Islet of Langerhans (tissue), 1 donor: ENCODE measurements around the gene RAB15.
A peak's percentile ranks its signal among the peaks of the same experiment; 100 is the strongest.

Experiments used
- FAIRE-seq: peaks from one replicate; lab custom pipeline; 2011; peaks lifted over from hg19 to GRCh38; lab: Jason Lieb, UNC

The RAB15 gene

DNA sequence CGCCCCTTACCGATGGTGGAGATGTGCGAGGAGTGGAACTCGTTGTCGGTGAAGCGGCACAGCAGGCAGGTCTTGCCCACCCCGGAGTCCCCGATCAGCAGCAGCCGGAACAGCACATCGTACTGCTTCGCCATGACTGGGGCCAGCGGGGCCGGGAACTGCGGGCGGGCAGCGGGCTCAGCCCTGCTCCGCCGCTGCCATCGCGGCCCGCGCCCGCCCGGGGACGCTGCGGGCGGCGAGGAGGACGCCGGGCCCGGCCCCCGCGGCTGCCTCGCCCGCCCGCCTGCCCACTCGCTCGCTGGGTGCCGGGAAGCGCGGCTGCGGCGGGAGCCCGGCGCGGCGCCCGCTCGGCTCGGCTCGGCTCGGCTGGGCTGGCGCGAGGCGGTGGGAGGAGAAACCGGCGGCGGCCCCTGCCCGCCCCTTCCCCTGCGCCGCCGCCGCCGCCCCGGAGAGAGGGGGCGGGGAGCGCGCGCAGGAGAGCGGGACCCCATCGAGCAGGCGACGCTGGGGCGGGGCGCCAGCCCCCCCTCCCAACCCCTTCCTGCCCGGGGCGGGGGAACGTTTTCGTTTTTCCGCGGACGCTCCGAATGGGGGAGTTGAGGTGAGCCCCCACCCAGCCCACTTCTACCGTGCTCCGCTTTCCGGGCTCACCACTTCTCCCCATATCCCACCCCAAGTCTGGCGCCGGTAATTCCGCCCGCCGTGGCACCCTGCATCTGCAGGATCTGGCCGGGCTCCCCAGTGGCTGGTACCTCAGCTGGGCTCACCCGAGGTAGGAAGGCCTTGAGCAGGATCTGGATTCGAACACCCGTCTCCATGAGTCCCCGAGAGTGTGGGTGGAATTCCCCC, at the start of gene RAB15:
RAB15 (minus strand) TSS at position 394 of the 849 bp plus-strand sequence; CDS start at position 134, 260 bp downstream.
- FAIRE-seq, result no peak

DNA sequence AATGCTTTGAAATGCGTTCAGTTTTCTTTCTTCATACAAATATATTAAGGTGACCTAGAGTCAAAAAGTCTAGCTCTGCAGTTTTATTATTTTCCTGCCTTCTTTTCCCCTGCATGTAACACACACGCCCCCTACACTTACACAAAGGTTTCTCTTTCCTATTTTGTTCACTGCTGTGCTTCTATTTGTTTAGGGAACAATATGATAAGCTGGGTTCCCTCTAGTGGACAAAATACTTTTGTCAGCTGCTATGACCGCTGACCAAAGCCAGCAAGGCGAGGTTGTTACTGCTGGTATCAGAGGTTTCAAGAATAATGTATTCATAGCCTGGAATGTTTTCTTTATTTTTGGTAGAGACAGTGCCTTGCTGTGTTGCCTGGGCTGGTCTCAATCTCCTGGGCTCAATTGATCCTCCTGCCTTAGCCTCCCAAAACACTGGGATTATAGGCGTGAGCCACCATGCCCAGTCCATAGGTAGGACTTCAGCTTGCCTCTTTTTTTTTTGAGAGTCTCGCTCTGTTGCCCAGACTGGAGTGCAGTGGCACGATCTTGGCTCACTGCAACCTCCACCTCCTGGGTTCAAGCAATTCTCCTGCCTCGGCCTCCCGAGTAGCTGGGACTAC, 47.9 kb upstream of the RAB15 start:
- peak; percentile 99 for FAIRE-seq

DNA sequence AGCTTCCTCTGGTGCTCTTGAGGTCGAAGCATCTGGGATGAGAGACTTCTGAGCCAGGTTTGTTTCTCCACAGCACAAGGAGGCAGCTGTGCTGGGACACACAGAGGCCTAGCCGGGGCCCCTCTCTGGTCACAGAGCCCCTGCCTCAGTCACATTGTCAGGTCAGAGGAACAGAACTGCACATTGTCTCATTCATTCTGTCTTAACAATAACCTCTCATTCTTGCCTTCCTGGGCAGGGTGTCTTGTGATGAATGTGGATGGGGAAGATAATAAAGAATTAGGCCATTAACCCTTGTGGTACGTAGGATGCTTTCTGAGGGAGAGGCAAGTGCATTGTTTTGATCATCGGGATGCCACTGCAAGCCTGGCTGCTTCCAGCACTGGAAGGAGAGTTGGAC, 44.3 kb upstream of the RAB15 start:
- no peak for FAIRE-seq

DNA sequence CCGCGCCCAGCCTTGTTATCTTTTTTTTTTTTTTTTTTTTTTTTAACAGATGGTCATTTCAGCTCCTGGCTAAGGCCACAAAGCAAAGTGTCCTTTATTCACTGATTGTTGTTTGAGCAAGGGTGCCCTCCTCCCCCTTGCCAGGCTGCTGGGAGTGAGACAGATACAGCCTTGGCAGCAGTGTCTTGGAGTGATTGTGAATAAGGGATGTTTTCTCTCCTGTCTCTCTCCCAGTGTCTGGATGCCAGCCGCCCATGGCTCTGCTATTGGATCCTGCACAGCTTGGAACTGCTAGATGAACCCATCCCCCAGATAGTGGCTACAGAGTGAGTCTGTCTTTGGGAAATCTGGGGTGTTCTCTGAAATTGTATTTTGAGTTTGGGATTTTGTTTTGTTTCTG, 43.3 kb upstream of the RAB15 start:
- FAIRE-seq, result peak; percentile 83

DNA sequence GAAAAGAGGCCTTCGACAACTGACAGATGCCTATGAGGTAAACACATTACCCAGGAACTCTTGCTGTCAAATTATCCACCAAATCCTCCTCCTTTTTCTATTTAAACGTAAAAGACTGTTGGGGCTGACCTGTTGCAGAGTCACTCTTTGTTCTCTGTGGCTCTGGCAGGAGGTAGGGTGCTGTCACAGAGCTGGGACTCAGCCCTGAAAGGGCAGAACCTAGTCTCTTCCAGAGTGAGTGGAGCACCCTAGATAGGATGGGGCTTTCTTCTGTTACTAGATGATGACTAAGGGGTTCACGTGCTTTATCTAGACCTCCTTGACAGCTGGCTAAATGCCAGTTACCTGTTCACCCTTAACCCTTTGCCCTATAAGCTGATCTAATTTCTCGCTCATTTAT, 40.2 kb upstream of the RAB15 start:
- no peak for FAIRE-seq

DNA sequence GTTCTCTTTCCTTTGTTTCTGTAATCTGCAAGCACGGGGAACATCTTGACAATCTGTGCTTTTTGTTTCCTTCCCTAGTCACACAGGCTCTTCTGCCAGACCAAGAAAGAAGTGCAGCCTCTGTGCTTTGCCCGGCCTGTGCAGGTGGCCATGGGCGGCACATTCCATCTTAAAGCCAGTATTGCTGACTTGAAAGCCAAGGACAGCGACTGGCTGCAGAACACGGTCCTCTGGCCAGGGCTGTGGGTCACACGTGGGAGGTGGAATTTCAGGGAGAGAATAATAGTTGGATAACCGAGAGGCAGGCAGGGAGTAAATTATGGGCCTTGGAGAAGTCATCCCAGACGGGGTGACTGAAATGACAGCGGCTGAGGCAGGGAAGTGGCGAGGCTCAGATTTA, 39.4 kb upstream of the RAB15 start:
- no peak for FAIRE-seq

DNA sequence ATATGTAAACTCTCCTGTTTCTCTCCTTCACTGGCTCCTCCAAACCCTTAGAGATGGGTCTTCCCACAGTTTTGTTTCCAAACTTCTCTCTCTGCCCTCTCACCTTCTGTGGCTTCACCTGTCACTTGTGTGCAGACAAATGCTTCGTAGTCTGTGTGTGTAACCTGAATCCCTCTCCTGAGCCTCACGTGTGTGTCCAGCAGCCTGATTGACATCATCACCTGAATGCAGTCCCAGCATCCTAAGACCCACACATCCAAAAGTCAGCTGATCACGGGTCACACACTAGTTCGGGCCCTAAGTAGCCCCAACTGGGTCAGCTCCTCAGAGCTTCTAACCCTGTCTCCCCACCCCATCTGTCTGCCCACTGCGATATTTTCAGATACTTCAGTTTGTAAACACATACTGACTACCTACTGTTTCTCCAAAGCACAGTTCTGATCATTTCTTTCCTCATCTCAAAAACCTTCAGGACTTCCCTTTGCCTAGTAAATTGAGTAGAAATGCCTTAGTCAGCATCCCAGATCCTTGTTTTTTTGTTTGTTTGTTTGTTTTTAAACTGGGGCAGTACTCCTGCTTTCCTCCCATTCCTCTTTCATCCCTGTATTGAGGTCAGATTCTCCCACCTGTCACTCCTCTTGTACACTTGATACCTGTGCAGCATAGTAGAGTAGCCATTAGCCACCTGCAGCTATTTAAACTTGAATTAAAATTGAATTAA, 38.2 kb upstream of the RAB15 start:
- no peak for FAIRE-seq

DNA sequence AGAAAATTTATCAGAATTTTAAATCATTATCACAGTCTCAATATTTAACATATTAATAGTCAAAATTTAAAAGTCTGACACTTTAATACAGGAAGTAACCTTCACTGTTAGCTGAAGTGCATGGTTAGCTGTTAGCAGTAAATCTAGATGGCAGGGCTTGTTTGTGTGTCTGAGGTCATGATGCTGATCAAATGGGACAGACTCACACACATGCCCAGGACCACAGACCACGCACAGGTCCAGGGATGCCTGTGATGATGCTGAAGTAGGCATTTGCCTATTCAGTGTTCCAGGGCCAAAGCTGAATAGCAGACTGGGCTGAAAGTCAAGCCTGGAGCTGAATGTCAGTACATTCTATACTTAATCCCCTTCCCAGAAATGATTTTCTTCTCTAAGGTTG, 35.1 kb upstream of the RAB15 start:
- no peak for FAIRE-seq

DNA sequence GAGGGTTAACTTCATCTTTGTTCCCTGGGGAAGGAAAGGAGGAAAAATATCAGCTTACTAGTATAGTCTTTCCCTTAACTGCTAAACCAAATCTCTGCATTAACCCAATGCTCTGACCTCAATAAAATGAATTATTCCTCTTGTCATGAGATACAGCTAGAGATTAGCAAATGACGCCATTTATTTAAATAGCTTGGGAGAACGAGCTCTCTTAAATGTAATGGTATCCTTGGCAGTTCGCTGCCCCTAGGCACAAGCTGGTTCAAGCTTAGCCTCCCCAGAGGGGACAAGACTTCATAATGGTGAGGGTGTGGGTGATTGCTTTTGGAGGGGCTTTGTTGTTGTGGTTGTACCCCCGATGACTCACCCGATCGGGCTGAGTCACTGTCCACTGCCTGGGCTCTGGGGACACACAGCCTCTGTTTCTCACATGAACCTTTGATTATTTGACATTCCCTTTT, 34.2 kb upstream of the RAB15 start:
- FAIRE-seq, result no peak

DNA sequence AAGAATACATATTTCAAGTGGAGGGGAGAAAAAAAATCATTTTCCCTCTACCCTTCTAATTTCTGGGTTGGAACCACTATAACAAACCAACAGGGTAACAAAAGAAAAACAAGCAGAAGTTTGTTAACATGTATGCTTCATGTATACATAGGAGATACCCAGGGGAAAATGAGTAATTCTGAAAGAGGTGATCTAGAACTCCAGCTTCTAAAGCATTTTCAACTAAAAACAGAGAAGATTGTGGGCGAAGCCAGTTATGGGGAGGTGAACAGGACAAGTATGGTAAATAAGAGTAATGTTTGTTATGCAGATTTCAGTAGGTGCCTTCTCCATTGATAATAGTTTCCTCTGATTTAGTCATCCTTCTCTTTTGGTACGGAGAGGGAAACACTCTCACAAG, 31.3 kb upstream of the RAB15 start:
- no peak for FAIRE-seq

DNA sequence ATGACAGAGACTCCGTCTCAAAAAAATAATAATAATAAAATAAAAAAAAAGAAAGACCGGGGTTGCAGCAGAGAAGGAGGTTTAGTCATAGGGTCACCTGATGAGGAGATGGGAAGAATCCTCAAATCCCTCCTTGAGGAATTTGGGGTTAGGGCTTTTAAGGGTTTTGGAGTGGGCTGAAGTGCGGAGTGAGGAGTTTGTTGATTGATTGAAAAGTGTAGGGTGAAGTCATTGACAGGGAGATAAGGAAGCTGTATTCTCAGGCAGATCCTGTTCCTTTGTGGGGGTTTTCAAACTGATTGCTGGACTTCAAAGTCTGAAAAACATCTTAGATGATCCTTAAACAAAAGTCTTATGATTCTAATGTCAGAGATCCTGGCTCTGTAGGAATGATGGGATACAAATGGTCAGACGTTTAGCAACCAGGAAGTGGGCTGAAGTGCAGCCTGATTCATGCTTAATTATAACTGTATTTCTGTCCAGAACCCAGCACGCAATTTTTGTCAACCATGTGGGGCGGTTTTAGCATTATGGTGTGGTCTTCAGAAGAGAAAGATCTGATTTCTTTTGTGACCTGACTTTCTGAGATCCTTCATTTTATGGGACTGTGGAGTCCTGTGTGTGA, 30.6 kb upstream of the RAB15 start:
- FAIRE-seq, result no peak

DNA sequence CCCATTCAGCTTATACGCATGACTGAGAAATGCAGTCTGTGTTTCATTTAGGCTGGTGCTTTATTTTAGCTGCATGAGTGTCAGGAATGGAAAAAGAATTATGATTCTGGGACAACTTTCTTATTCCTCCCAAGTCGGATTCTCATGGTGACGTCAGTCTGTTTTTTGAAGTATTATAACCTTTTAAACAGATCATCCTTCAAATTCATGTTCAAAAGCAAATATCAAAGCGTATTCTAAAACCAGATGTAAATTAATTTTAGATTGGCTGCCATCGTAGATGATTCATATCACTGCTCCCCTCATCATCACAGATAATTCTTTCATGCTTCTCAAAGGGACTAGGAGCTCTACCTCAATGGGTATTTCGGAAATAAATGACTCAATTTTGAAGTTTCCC, 29.6 kb upstream of the RAB15 start:
- no peak for FAIRE-seq

DNA sequence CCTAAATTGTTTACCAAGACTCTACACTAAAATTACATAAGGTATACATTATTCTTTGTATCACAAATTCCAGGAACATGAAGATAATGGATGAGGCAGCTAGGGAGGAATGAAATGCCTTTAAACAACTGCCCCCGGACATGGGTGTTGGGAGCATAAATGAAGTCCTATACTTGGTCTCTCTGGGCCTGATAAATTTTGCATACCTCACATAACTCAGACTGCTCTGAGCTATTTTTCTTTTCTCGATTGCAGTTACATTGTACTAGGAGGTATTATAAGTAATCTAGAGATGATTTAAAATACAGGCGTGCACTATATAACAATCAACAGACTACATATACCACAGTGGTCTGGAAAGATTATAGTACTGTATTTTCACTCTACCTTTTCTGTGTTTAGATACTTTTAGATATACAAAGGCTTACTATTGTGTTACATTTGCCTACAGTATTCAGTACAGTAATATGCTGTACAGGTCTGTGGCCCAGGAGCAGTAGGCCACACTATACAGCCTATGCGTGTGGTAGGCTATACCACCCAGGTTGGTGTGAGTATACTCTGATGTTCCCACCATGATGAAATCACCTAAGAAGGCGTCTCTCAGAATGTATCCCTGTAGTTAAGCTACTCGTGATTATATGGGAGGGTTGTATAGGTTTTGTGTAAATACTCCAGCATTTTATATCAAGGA, 28.9 kb upstream of the RAB15 start:
- FAIRE-seq, result no peak

DNA sequence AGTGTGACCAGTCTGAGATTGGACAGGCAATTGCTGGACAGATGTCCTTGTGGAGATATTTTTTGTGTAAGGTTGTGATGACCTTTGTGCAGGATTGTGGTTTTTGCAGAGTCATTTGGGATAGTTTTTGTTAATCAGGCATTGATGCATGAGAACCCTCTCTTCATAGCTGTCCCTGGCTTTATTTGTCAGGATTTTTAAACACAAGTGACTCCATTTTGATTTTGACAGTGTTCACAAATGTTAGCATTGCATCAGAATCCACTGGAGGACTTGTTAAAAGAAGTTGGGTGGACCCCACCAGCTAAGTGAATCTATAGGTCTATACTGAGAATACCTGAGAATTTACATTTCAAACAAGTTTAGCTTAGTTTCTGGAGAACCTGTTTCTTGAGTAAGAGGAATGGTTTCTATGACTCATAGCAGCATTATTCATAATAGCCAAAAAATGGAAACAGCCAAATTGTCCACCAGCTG, 26.4 kb upstream of the RAB15 start:
- no peak for FAIRE-seq

DNA sequence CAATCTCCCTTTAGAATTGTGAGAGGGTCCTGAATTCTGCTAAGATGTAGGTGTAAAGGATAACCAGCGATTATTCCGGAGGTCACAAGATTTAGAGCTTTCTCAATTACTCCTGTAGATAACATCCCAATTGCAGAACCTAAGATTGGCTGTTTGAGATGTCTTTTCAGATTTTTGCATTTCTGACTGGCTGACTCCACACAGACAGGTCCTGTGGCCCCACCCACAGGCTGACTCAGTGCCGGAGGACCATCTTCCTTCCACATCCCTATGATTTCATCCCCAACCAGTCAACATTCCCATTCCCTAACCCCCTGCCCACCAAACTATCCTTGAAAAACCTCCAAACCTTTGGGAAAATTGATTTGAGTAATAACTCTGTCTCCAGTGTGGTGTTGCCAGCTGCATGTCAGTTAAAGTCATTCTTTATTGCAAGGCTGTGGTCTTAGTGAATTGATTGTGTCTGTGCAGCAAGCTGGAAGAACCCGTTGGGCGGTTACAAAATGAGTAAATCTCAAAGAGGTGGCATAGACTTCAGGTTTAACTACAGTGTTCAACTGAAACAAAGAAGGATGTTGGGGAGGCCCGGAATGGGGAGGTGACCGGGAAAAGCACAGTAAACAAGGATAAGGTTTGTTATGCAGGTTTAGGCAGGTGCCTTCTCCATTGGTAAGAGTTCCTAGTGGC, 25.1 kb upstream of the RAB15 start:
- no peak for FAIRE-seq

DNA sequence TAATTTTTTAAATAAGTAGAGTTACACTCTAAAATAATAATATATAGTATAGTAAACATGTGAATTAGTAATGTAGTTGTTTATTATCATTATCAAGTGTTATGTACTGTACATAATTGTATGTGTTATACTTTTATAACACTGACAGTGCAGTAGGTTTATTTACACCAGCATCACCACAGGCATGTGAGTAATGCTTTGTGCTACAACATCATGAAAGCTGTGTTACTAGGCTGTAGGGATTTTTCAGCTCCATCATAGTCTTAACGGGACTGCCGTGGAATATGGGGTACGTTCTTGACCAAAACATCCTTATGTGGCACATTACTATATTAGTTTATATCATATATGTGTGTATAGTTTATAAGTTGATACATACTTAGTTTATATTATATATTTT, 23.2 kb upstream of the RAB15 start:
- FAIRE-seq, result no peak

DNA sequence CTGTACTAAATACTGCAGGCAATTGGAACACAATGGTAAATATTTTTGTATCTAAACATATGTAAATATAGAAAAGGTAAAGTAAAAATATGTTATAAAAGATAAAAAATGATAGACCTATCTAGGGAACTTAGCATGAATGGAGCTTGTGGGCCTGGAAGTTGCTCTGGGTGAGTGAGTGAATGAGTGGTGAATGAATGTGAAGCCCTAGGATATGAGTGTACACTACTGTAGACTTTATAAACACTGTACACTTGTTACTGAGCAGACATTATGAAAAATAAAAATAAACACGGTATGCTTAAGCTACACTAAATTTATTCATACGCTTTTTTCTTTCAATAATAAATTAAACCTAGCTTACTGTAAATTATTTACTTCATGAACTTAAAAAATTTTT, 22.4 kb upstream of the RAB15 start:
- no peak for FAIRE-seq

DNA sequence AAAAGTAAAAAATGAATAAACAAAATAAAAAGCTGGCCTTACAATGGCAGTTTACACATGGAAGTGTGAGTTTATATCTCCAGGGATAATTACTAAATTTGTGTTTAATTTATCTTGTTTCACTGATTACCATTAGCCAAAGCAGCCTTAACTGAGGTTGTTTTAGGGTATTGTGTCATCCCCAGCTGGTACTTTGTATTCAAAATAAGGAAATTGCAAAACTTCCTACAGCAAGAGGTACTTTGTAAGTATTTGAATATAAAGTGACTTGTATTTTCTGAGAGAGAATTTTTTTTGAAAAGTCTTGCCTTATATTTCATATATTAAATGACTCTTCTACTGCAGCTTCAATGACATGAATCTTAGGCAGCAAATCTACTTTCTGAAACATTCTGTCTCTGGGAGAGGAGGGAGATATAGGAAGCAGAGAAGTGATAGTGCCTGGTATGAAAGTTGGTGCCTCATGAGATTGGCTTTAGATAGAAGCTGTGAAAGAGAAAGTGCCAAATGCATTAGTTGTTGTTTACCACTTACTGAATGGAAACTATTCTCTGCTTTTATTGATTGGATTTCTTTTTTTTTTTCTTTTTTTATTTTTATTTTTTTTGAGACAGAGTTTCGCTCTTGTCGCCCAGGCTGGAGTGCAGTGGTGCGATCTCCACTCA, 21.3 kb upstream of the RAB15 start:
- FAIRE-seq, result no peak

DNA sequence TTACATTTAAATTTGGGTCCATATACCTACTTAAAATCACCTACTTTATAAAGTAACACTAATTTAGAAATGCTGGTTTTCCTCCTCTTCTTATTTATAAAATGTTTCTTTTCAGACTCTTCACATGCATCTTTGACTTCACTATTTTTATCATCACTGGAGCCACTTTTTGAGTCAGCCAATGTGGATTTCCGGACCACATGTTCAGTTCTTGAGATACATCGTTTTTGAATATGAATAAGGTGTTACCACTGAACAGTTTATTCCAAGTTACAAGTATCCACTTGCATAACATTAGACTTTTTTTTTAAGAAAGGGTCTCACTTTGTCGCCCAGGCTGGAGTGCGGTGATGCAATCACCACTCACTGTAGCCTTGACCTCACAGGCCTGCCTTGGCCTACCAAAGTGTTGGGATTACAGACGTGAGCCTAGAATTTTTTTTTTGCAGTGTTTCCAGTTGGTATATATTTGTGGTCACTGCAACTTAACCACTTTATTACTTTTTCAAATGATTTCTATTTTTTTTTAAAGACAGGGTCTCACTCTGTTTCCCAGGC, 20.3 kb upstream of the RAB15 start:
- no peak for FAIRE-seq

DNA sequence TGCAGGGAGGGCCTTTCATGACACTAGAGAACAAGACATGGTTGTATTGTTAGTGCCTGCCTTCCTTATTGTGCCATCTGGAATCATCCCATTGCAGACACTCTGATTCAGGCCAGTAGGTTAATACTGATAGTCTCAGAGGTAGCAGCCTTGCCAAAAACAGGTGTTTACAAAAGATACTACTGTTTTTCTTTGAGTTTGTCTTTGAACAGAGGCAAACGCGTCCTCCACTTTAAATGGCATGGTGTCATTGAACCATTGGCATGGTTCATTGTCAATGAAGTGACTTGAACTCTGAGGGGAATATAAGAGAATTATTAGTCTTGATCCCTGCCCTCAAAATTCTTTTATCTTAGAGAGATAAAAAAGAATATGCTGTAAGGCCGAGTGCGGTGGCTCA, 18.8 kb upstream of the RAB15 start:
- no peak for FAIRE-seq

DNA sequence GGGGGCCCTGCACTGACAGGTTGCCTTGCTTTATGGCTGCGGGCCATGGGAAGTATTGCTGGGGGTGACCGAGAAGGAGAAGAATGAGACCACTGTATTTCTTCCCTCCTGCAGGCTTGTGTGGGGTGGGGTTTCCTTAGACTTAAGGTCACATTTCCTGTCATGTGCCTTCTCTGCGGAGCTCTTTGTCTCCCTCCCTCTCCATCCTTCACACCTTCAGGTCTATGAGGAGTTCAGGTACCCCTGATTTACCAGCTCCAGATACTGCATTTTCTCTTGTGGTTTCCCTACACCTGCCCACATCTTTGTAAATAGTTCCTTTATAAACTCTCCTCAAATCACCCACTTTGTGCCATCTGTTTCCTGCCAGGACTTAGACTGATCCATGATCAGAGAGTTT, 18.2 kb upstream of the RAB15 start:
- FAIRE-seq, result no peak
